ENCODE data around the gene ZBTB40. TPM values are rescaled to one million over a fixed set of nuclear protein-coding genes. Genes with fewer than 3 reads are reported as not detected.

Gene ZBTB40
- total and polyA plus RNA-seq, 10 of the 15 experiments (the other 5 are each of a cell fraction or from before 2014, with no cell fraction given) = 1.9 to 14.4 (median 9.0) TPM

DNA sequence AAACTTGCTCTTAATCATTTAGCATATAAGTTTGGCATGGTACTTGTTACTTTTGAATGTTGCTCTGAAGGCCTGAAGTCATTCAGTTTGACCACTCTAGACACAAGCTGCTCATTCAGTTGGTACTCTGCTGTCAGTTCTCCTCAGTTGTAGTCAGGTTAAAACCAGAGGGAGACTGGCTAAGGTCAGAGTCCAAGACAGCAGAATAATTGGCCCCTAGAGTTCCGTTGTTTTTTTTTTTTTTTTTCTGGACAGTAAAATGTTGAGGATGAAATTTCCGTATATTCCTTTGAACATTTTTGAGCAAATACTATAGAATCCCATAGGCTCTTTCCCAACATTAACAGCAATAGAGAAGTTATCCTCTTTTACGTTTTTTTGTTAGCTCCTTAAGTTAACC is 9.4 kb downstream of the ZBTB40 start (continued):
- TF ChIP-seq, protein P1, sequence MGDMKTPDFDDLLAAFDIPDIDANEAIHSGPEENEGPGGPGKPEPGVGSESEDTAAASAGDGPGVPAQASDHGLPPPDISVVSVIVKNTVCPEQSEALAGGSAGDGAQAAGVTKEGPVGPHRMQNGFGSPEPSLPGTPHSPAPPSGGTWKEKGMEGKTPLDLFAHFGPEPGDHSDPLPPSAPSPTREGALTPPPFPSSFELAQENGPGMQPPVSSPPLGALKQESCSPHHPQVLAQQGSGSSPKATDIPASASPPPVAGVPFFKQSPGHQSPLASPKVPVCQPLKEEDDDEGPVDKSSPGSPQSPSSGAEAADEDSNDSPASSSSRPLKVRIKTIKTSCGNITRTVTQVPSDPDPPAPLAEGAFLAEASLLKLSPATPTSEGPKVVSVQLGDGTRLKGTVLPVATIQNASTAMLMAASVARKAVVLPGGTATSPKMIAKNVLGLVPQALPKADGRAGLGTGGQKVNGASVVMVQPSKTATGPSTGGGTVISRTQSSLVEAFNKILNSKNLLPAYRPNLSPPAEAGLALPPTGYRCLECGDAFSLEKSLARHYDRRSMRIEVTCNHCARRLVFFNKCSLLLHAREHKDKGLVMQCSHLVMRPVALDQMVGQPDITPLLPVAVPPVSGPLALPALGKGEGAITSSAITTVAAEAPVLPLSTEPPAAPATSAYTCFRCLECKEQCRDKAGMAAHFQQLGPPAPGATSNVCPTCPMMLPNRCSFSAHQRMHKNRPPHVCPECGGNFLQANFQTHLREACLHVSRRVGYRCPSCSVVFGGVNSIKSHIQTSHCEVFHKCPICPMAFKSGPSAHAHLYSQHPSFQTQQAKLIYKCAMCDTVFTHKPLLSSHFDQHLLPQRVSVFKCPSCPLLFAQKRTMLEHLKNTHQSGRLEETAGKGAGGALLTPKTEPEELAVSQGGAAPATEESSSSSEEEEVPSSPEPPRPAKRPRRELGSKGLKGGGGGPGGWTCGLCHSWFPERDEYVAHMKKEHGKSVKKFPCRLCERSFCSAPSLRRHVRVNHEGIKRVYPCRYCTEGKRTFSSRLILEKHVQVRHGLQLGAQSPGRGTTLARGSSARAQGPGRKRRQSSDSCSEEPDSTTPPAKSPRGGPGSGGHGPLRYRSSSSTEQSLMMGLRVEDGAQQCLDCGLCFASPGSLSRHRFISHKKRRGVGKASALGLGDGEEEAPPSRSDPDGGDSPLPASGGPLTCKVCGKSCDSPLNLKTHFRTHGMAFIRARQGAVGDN (IDR thresholded peaks at IDR 0.05) = no peak

DNA sequence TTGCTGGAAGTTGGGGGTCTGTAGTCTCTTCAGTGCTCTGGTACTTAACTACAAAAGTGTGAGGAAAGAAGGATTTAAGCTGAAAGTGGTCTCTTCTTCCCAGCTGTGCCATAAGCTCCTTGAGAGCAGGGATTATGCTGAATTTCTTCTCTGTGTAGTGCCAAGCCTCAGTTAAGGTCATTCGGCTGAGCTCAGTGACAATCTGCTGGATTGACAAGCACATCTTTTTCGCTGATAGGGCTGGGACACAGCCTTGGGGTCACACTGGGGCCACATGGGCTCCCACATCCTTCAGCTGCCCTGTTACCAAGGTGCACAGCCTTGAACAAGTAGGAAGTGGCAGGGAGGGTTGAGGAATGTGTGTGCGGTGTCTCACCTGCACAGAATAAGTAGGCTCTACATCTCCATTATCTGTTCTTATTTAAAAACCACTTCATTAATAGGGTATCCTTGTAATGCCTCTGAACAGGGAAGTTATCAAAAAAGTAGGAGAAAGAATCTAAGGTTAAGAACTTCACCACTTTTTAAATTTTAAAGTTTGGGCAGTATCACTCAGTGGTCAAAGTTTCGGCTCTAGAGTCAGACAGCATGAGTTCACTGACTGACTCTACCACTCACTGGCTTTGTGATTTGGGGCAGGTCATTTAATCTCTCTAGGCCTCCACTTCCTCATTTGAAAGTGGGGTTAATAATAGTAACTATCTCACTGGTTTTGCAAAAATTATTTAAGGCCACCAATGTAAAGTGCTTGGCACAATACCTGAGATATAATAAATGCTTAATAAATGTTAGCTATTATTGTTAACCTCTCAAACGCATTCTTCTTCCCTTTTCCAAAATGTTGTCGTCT is 10.3 kb downstream of the ZBTB40 start:
- no peak for ATAC-seq
- peaks cover 5% of the 10 kb centered on the region for H3K4me1 ChIP-seq (ENCODE audit: control insufficient read depth, insufficient read depth, low read length)
- TF ChIP-seq SPI1 (IDR thresholded peaks at IDR 0.05; ENCODE audit: borderline replicate concordance, insufficient read depth, low read depth, low read length) (peak; percentile 62; the same call in 1 of the 2 replicates), RBBP5 (conservative IDR thresholded peaks at IDR 0.05) (no peak), SUZ12 (IDR thresholded peaks at IDR 0.05; ENCODE audit: unreplicated experiment) (no peak), JUND (IDR thresholded peaks at IDR 0.05; ENCODE audit: low read depth, low read length) (no peak)
- BruUV-seq (replicated peaks) = no TSS peak
- ChIA-PET SMC1A (ENCODE audit: uncharacterized antibody, unreplicated experiment) (interaction anchor here (3.4 kb wide), 1 partner anchor 9 kb away, joined by 12 read pairs; no protein-coding TSS in a partner anchor), CTCF (interaction anchor here (1.0 kb wide), 1 partner anchor 9 kb away, joined by 3 read pairs; no protein-coding TSS in a partner anchor), RAD21 (ENCODE audit: unreplicated experiment) (no interaction called here), POLR2A (no interaction called here)
- H3K4me2 ChIP-seq (ENCODE audit: control insufficient read depth, insufficient read depth) = no peak overlapping the region
- H4K20me1 ChIP-seq (ENCODE audit: control insufficient read depth, insufficient read depth) = no peaks in the 10 kb centered on the region
- no peak overlapping the region for H3K9ac ChIP-seq (ENCODE audit: control insufficient read depth, insufficient read depth, low read length)
- in situ Hi-C loops (cut with MboI) (no loop called here), intact Hi-C loops (cut with micrococcal nuclease; ENCODE audit: unreplicated experiment) (no loop called here)
- H3K79me2 ChIP-seq (ENCODE audit: control insufficient read depth, insufficient read depth, low read length) = no peaks in the 10 kb centered on the region; the same call in none of the 2 replicates
- H3K27me3 ChIP-seq (replicated peaks in 1 of 2; ENCODE audit: control insufficient read depth in 2 of 2, insufficient read depth in 2 of 2, low read length in 1 of 2) = no peaks in the 10 kb centered on the region
- FAIRE-seq = no peak
- peaks cover 5% of the 10 kb centered on the region; the same call in 2 of the 3 replicates for H3K9me3 ChIP-seq (replicated peaks; ENCODE audit: control insufficient read depth, insufficient read depth, low read length)
- H3K4me3 ChIP-seq = no peak overlapping the region
- H2AFZ ChIP-seq (ENCODE audit: control insufficient read depth, low read depth, low read length) = no peak overlapping the region
- H3K27ac ChIP-seq (ENCODE audit: control insufficient read depth, insufficient read depth) = no peak overlapping the region
- H3K36me3 ChIP-seq (ENCODE audit: control insufficient read depth in 2 of 2, insufficient read depth in 2 of 2, low read length in 1 of 2) = no peaks in the 10 kb centered on the region
- no peak for DNase-seq (ENCODE audit: low read depth, low spot score)
- WGBS (ENCODE audit: insufficient coverage, insufficient replicate concordance, low lambda C conversion rate, missing lambda C conversion rate) = 62% methylated on average over 6 of the region's 6 CpGs

All from GM12878 (cell line).